H1 (cell line): ENCODE measurements around the gene SLC5A9. TPM values are rescaled to one million over a fixed set of nuclear protein-coding genes. Genes with fewer than 3 reads are reported as not detected.

Experiments
- ASH2L ChIP-seq: fragments of 200-600, 300-600 bp; sonication (generic); IDR thresholded peaks from one replicate; pipeline ENCODE4 v1.7.1; 2017; ENCODE audit warnings: low read length
- CHD2 ChIP-seq: IDR thresholded peaks from 2 replicates; pipeline ENCODE4 v1.6.1; 2012; ENCODE audit warnings: low read length, improper control_type of control experiment
- HDAC6 ChIP-seq: IDR thresholded peaks from one replicate; pipeline ENCODE4 v1.7.1; 2012; ENCODE audit warnings: low read depth, mild to moderate bottlenecking, inconsistent platforms, low read length, moderate library complexity
- RFX5 ChIP-seq: IDR thresholded peaks from 2 replicates; pipeline ENCODE4 v1.6.1; 2011; ENCODE audit warnings: low read depth, low read length, improper control_type of control experiment, borderline replicate concordance
- SP2 ChIP-seq: IDR thresholded peaks from 2 replicates; pipeline ENCODE4 v1.6.1; 2012; ENCODE audit warnings: mild to moderate bottlenecking, low read length, inconsistent platforms
- TBP ChIP-seq: IDR thresholded peaks from 2 replicates; pipeline ENCODE4 v1.6.1; 2011; ENCODE audit warnings: low read depth, low read length, improper control_type of control experiment
- polyA plus RNA-seq, 7 experiments: library from polyadenylated mRNA; depleted of rRNA in 3 of 7; stranded (reverse) in 5 of 7; unstranded in 2 of 7; fragments of >200 nt in 5 of 7; fragments of 200-250 nt in 2 of 7; gene quantifications; 1 replicate in 5 of 7; 2 replicates in 1 of 7; 4 replicates in 1 of 7; pipeline versions ENCODE4 v1.2.1 to v1.2.3, GENCODE V29; 2011 to 2013; ENCODE audit warnings: missing spikeins in 2 of 7, mixed read lengths in 2 of 7
- total RNA-seq: library from RNA; stranded (reverse); fragmentation: NEBNext Ultra II Directional; extraction: Animal tissue kit (Norgen Biotek cat#: 25700); gene quantifications from 2 replicates; pipeline ENCODE4 v1.2.1, GENCODE V29; 2021
- TF ChIP-seq, protein P1 (sequence below): fragments of 300-600 bp; sonication (generic); IDR thresholded peaks from 2 replicates; pipeline ENCODE4 v1.7.1; 2012; ENCODE audit warnings: low read length, moderate library complexity, mild to moderate bottlenecking, inconsistent platforms; ENCODE audit not compliant: insufficient replicate concordance
- TF ChIP-seq, protein P2 (sequence below): IDR thresholded peaks from 2 replicates; pipeline ENCODE4 v1.6.1; 2012; ENCODE audit warnings: inconsistent platforms

The SLC5A9 gene
- total and polyA plus RNA-seq, 2 of the 8 experiments (the other 6 are each of a cell fraction or from before 2014, with no cell fraction given), result 0.03 TPM; not detected in 1

DNA sequence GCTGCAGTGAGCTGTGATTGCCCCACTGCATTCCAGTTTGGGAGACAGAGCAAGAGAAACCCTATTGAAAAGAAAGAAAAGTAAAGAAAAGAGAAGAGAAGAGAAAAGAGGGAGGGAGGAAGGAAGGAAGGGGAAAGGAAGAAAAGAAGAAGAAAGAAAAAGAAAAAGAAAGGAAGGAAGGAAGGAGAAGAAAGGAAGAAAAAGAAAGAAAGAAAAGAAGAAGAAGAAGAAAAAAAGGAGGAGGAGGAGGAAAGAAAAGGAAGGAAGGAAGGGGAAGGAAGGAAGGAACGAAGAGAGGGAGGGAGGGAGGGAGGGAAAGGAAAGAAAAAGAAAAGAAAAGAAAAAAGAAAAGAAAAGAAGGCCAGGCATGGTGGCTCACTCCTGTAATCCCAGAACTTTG is 10.2 kb downstream of the SLC5A9 start (continued):
- TF ChIP-seq, protein P1, sequence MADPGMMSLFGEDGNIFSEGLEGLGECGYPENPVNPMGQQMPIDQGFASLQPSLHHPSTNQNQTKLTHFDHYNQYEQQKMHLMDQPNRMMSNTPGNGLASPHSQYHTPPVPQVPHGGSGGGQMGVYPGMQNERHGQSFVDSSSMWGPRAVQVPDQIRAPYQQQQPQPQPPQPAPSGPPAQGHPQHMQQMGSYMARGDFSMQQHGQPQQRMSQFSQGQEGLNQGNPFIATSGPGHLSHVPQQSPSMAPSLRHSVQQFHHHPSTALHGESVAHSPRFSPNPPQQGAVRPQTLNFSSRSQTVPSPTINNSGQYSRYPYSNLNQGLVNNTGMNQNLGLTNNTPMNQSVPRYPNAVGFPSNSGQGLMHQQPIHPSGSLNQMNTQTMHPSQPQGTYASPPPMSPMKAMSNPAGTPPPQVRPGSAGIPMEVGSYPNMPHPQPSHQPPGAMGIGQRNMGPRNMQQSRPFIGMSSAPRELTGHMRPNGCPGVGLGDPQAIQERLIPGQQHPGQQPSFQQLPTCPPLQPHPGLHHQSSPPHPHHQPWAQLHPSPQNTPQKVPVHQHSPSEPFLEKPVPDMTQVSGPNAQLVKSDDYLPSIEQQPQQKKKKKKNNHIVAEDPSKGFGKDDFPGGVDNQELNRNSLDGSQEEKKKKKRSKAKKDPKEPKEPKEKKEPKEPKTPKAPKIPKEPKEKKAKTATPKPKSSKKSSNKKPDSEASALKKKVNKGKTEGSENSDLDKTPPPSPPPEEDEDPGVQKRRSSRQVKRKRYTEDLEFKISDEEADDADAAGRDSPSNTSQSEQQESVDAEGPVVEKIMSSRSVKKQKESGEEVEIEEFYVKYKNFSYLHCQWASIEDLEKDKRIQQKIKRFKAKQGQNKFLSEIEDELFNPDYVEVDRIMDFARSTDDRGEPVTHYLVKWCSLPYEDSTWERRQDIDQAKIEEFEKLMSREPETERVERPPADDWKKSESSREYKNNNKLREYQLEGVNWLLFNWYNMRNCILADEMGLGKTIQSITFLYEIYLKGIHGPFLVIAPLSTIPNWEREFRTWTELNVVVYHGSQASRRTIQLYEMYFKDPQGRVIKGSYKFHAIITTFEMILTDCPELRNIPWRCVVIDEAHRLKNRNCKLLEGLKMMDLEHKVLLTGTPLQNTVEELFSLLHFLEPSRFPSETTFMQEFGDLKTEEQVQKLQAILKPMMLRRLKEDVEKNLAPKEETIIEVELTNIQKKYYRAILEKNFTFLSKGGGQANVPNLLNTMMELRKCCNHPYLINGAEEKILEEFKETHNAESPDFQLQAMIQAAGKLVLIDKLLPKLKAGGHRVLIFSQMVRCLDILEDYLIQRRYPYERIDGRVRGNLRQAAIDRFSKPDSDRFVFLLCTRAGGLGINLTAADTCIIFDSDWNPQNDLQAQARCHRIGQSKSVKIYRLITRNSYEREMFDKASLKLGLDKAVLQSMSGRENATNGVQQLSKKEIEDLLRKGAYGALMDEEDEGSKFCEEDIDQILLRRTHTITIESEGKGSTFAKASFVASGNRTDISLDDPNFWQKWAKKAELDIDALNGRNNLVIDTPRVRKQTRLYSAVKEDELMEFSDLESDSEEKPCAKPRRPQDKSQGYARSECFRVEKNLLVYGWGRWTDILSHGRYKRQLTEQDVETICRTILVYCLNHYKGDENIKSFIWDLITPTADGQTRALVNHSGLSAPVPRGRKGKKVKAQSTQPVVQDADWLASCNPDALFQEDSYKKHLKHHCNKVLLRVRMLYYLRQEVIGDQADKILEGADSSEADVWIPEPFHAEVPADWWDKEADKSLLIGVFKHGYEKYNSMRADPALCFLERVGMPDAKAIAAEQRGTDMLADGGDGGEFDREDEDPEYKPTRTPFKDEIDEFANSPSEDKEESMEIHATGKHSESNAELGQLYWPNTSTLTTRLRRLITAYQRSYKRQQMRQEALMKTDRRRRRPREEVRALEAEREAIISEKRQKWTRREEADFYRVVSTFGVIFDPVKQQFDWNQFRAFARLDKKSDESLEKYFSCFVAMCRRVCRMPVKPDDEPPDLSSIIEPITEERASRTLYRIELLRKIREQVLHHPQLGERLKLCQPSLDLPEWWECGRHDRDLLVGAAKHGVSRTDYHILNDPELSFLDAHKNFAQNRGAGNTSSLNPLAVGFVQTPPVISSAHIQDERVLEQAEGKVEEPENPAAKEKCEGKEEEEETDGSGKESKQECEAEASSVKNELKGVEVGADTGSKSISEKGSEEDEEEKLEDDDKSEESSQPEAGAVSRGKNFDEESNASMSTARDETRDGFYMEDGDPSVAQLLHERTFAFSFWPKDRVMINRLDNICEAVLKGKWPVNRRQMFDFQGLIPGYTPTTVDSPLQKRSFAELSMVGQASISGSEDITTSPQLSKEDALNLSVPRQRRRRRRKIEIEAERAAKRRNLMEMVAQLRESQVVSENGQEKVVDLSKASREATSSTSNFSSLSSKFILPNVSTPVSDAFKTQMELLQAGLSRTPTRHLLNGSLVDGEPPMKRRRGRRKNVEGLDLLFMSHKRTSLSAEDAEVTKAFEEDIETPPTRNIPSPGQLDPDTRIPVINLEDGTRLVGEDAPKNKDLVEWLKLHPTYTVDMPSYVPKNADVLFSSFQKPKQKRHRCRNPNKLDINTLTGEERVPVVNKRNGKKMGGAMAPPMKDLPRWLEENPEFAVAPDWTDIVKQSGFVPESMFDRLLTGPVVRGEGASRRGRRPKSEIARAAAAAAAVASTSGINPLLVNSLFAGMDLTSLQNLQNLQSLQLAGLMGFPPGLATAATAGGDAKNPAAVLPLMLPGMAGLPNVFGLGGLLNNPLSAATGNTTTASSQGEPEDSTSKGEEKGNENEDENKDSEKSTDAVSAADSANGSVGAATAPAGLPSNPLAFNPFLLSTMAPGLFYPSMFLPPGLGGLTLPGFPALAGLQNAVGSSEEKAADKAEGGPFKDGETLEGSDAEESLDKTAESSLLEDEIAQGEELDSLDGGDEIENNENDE, result no peak
- TF ChIP-seq, protein P2, sequence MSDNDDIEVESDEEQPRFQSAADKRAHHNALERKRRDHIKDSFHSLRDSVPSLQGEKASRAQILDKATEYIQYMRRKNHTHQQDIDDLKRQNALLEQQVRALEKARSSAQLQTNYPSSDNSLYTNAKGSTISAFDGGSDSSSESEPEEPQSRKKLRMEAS, result no peak
- no peak for TF ChIP-seq SP2
- no peak for TF ChIP-seq CHD2
- no peak for TF ChIP-seq TBP
- TF ChIP-seq RFX5, result no peak
- no peak for TF ChIP-seq ASH2L
- no peak for TF ChIP-seq HDAC6
- TF ChIP-seq, all 59 proteins: peak for 0
